ENCODE data around the gene ZNF774. TPM values are rescaled to one million over a fixed set of nuclear protein-coding genes. Genes with fewer than 3 reads are reported as not detected.

ZNF774 gene
- total and polyA plus RNA-seq, 2 of the 8 experiments (the other 6 are each of a cell fraction or from before 2014, with no cell fraction given), result 0.82 to 2.6 TPM

- no peak overlapping the region for H2BK120ac ChIP-seq (replicated peaks; ENCODE audit: low read depth, low read length)
- H3K14ac ChIP-seq (ENCODE audit: insufficient read length), result no peak overlapping the region
- no peak overlapping the region for H4K8ac ChIP-seq (ENCODE audit: extremely low read depth, insufficient read depth, low read length)
- peaks cover 9 to 32% (median 26%) of the 10 kb centered on the region in 4 experiments for H3K4me1 ChIP-seq (replicated peaks in 1 of 4; ENCODE audit: control insufficient read depth in 3 of 4, insufficient read depth in 4 of 4, low read length in 3 of 4)
- H3K79me2 ChIP-seq (ENCODE audit: control insufficient read depth in 1 of 2, insufficient read depth in 2 of 2, low read length in 2 of 2), result peaks cover 3 to 80% of the 10 kb centered on the region in 2 experiments
- WGBS, 2 experiments (ENCODE audit: extremely low coverage in 1 of 2, insufficient coverage in 1 of 2, insufficient read length in 1 of 2, insufficient replicate concordance in 2 of 2, low coverage in 1 of 2, low lambda C conversion rate in 2 of 2, missing lambda C conversion rate in 1 of 2), result 88 to 90% methylated on average over 1 to 12 of the region's 12 CpGs
- H2BK20ac ChIP-seq (ENCODE audit: low read length), result peak overlapping the region; percentile 62; the same call in 1 of the 2 replicates
- no peak overlapping the region for H4K5ac ChIP-seq (ENCODE audit: insufficient read length, low read depth, low read length)
- peak overlapping the region; percentile 90; the same call in 1 of the 2 replicates for H2AK5ac ChIP-seq (ENCODE audit: low read depth, low read length)
- no peak overlapping the region; a peak in 1 of 7 replicates for H3K9ac ChIP-seq (replicated peaks in 1 of 4; ENCODE audit: extremely low read depth in 1 of 4, low read depth in 3 of 4, low read length in 3 of 4)
- CTCF ChIA-PET (ENCODE audit: partially characterized antibody), result interaction anchor here (0.9 to 1.7 kb wide), 8 partner anchors 19 to 101 kb away, joined by 3 to 5 read pairs (median 4); no protein-coding TSS in a partner anchor
- DNase-seq (ENCODE audit: low read depth in 1 of 2, low spot score in 2 of 2), result no peak
- no peak overlapping the region for H3K56ac ChIP-seq (replicated peaks; ENCODE audit: insufficient read length, low read depth, low read length)
- peak overlapping the region; percentile 67 for H4K91ac ChIP-seq (replicated peaks; ENCODE audit: insufficient read length, low read length)
- H3K4me3 ChIP-seq (ENCODE audit: extremely low read depth in 1 of 4, insufficient read depth in 2 of 4, low read depth in 3 of 4, low read length in 4 of 4), result no peak overlapping the region; a peak in 1 of 8 replicates
- peaks cover 0 to 6% (median 0%) of the 10 kb centered on the region in 4 experiments; a peak in 1 of 8 replicates for H3K36me3 ChIP-seq (ENCODE audit: control insufficient read depth in 2 of 4, insufficient read depth in 4 of 4, low read length in 3 of 4)
- no peak overlapping the region for H3K23ac ChIP-seq (ENCODE audit: insufficient read length)
- TF ChIP-seq CTBP2 (IDR thresholded peaks at IDR 0.05; ENCODE audit: borderline replicate concordance, insufficient read depth, insufficient read length, low read length), result no peak
- no peak for TF ChIP-seq EGR1 (IDR thresholded peaks at IDR 0.05; ENCODE audit: borderline replicate concordance, low read depth, low read length)
- no peak for TF ChIP-seq CEBPB (IDR thresholded peaks at IDR 0.05; ENCODE audit: low read depth, low read length)
- TF ChIP-seq CHD2 (IDR thresholded peaks at IDR 0.05; ENCODE audit: low read length), result no peak
- H2BK12ac ChIP-seq (ENCODE audit: low read depth, low read length), result peak overlapping the region; percentile 35
- peak overlapping the region; percentile 88; the same call in 1 of the 2 replicates for H2BK5ac ChIP-seq (ENCODE audit: low read depth, low read length)
- H4K20me1 ChIP-seq (replicated peaks in 1 of 2; ENCODE audit: control insufficient read depth in 1 of 2, insufficient read depth in 2 of 2, low read length in 2 of 2), result no peaks in the 10 kb centered on the region
- H3K9me3 ChIP-seq (ENCODE audit: insufficient read depth in 2 of 2, low read depth in 1 of 2, low read length in 1 of 2), result no peaks in the 10 kb centered on the region
- no peaks in the 10 kb centered on the region for H3K23me2 ChIP-seq (ENCODE audit: low read depth, low read length)
- POLR2A ChIA-PET (ENCODE audit: partially characterized antibody), result interaction anchor here (0.7 to 4.8 kb wide), 3 partner anchors 12 to 363 kb away, joined by 4 to 25 read pairs (median 5); no protein-coding TSS in a partner anchor
- no peak overlapping the region for H3K4ac ChIP-seq (replicated peaks; ENCODE audit: insufficient read length, low read depth, low read length)
- H3K79me1 ChIP-seq (ENCODE audit: low read depth, low read length), result no peaks in the 10 kb centered on the region; the same call in 1 of the 2 replicates
- H2BK15ac ChIP-seq (ENCODE audit: low read length), result no peak overlapping the region
- no peak overlapping the region for H3K27ac ChIP-seq (ENCODE audit: low read depth, low read length)
- H2AFZ ChIP-seq (ENCODE audit: low read length), result no peak overlapping the region
- no peak for FAIRE-seq
- H3K4me2 ChIP-seq (ENCODE audit: insufficient read depth in 1 of 2, low read depth in 2 of 2, low read length in 2 of 2), result peak overlapping the region in 1 of 2 experiments; percentile 47; a peak in 1 of 4 replicates
- H3K27me3 ChIP-seq (replicated peaks in 1 of 4; ENCODE audit: control insufficient read depth in 3 of 4, extremely low read depth in 1 of 4, insufficient read depth in 3 of 4, low read length in 3 of 4), result no peaks in the 10 kb centered on the region
- H3K18ac ChIP-seq (ENCODE audit: extremely low read depth, low read length), result no peak overlapping the region
Observed at GRCh38 chr15:90394748-90395442, 42.8 kb downstream of the ZNF774 start.

All from H1 (cell line).